Embryonic facial prominence (tissue), 1 donor: Measurements from ENCODE around the gene NAA60.
A peak's percentile ranks its signal among the peaks of the same experiment; 100 is the strongest.
"Not testable (repeated sequence)": the region's sequence is repeated elsewhere in the genome, so short reads cannot be mapped to it uniquely, and the experiment has no call there.

Source experiments
- DNase-seq: peaks from one replicate; pipeline ENCODE4 v3.0.0-alpha.2; 2016; ENCODE audit errors: extremely low spot score

Gene NAA60

DNA sequence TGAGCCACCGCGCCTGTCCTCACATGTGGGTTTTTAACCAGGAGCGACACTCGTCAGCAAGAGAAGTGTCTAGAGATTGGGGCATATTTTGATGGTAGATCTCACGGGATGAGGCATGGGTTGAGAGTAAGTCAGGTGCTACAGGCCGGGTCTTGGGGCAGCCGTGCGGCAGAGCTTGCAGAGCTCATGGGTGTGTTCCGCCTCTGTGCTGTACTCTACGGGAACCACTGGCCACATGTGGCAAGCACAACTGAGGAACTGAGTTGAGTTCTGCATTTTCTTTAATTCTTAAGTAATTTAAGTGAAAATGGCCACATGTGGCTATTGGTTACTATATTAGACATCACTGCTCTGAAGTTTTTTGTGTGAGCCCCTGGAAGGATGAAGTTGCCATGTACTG, 66.9 kb downstream of the NAA60 start:
- no peak for DNase-seq

DNA sequence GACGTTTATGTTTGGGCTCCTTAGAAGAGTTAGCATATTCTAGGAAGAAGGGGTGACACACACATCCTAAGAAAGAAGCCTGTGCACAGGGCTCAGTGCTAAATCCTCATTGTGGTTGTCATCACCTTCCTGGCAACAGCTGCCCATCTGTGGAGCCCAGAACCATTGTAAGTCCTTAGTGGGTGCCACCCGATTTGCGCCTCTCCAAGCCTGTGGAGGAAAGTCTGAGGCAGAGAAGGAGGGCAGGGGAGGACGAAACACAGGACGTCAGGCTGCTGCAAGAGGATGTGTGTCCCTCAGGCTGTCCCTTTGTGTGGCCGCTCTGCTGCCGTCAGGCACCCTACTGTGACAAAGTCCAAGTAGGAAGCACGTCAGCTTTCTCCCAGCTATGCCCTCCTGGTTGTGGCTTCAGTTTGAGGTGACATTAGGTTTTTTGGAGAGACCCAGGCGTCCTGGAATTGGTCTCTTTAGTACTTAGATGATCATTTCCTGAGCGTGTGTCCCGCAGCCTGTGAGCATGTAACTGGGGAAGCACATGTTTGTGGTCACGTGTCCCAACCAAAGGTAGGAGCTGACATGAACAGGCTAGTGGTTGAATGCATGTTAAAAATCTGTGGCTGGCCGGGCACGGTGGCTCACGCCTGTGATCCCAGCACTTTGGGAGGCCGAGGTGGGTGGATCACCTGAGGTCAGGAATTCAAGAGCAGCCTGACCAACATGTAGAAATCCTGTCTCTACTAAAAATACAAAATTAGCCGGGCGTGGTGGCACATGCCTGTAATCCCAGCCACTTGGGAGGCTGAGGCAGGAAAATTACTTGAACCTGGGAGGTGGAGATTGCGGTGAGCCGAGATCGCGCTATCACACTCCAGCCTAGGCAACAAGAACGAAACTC, 68.1 kb downstream of the NAA60 start:
- no peak for DNase-seq

DNA sequence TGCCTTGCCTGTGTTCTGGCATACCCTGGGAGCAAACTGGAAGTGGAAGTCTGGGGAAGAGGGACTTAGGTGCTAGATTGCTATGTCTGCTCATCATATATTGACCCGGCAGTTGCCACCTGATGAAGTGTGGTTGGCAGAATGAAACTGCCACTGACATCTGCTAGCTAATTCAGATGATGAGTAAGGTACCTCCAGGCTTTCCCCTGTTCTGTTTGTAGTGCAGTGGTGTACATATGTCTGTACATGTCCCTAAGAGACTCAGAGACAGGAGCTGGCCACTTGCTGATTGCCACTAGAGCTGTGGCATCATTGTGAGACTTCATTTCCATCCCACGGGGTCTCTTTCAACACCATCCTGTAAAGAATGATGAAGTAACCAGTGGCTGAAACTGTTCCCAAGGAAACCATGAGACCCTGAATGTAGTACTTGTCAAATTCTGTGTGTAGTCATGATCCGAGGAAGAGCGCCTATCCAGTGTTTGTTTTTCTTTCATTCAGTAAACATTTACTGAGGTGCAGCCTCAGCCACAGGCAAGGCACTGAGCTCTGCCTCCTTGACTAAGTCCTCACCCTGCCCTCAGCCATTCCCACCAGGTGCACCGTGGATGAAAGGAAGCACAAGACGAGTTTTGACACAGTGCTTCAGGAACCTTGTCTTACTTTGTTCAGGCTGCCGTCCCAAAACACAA, 70.6 kb downstream of the NAA60 start:
- DNase-seq = no peak

DNA sequence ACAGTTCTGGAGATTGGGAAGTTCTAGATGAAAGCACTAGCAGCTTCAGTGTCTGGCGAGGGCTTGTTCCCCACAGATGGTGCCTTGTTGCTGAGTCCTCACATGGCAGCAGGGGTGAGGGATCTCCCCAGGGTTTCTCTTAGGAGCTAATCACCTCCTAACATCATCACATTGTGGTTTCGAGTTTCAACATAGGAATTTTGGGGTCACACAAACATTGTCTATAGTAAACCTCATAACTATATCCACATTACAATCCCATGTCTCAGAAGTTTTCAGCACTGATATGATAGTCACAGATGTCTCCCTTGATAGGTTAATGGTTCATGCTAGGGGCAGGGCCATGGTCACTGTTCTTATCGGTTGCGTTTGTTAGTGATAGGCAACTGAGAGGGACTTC, 71.1 kb downstream of the NAA60 start:
- DNase-seq = no peak

DNA sequence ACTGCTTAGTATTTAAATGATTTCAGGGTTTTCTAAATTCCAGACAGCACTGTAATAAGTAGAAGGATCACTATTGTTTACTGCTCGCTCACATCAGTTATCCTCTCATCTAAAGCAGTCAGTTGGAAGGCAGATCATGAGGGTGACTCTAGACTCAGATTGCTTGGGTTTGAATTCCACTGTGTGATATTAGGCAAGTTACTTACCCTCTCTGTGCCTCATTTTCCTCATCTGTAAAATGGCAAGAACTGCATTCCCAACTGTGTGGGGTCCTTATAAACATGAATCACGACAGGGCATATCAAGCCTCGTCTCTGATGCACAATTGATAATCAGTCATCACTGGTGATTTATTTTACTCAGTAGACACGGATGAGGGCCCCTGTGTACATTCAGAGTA, 72.4 kb downstream of the NAA60 start:
- no peak for DNase-seq

DNA sequence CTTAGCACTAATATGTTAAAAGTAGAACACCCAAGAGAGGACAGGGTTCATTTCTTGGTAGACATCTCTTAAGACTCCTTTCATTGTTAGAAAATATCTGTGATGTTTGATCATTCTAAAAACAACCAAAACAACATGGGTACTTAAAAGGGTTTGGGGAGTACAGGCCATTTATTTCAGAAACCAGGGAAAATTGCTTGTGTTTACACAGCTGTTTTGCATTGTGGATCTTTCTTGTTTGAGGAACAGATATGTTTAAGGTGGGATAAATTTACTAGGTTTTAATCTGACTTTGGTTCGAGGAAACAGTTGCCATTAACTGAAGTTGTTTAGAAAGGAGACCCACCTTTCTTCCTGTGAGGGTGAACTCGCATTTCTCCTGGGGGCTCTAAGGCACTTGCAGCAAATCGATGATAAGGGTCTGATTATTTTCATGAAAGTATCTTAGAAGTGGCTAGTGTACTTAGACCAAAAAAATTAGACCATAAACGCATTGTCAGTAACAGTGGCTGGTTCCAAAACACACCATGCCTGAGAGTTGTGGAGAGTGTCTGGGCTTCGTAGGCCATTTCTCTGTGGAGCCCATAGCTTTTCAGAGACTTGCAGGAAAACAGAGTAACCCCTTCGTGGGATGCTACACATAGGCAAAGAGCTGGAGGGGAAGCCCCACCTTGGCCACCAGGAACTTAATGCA, 75.0 kb downstream of the NAA60 start:
- no peak for DNase-seq

DNA sequence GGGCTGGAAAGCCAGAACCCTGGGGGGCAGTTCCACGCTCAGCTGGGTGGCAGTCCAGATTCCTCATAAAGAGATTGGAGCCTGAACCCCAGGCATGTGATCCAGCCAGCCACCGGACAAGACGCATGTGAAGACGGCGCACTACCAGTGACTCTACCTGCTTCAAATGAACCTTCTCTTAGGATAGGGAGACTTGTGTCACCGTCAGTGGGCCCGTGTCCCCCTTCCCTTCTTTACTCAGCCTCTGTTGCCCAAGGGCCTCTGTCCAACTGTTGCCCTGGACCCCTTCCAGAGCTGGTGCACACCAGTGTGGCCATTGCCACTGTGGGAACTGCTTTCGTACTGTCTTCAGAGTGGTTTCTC, 75.5 kb downstream of the NAA60 start:
- no peak for DNase-seq

DNA sequence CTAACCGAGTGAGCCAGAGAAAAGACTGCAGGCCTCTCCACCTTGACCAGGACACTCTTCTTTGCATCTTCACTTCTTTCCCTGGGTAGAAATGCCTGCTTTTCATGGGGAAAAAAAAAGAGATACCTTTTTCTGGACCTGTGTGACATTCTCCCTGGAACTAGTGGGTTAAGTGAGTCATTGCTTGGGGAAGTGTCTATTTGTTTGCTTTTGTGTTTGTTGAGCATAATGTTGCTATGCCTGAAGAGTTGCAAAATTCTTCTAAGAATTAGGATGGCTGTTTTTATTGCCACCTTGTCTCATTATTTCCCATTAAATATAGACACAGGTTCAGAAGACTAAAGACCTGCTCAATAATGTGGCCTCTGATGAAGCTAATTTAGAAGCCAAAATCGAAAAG, 76.1 kb downstream of the NAA60 start:
- no peak for DNase-seq

DNA sequence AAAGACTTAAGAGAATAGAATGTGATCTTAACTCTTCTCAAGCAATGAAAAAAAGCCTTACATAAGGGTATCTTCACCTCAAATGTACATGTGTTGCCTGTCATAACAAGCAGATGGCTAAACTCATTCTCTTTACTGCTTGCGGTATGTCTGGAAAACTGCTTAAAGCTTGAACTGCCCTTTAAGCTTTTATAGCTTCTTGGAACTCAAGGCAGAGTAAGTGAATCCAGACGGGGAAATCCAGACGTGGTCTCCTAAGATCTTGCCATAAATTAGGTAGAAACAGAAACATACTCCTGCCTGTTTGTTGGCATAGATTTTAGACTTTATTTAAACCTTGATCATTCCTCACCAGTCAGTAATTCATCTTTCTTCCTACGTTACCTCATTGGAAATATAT, 76.9 kb downstream of the NAA60 start:
- peak; percentile 92 for DNase-seq

DNA sequence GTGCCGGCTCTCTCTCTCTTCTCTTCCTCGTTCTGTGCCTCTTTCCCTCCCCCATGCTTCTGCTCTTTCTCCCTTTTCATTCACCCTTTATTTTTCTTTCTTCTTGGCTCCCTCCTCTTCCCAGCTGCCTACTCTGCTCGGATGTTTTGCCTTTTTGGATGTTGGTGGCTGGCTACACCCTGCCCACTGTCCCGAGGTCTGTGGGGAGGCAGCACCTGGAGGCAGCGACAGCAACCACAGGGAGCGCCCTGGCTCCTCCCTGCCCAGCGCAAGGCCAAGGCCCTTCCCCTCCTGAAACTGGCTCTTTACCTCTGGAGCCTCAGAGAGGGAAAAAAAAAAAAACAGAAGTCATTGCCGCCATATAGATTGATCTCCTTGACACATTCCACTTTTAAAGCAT, 77.4 kb downstream of the NAA60 start:
- no peak for DNase-seq

DNA sequence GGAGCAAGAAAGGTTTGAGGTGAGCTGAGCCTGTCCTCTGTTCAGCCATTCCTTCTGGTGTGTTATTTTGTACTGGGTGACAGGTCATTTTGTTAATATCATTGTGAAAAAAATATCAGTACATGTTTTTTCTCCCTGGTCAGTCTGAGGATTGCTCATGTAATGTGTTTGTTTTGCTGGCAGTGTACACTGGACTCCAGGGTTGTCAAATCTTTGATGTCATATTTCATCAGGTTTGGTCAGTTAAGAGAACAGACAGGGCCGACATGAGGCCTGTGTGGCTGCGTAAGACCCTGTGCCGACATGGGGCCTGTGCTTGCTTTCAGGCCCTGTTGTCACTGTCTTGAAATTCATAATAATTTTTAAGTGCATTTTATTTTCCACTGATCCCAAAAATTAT, 79.8 kb downstream of the NAA60 start:
- DNase-seq = no peak

DNA sequence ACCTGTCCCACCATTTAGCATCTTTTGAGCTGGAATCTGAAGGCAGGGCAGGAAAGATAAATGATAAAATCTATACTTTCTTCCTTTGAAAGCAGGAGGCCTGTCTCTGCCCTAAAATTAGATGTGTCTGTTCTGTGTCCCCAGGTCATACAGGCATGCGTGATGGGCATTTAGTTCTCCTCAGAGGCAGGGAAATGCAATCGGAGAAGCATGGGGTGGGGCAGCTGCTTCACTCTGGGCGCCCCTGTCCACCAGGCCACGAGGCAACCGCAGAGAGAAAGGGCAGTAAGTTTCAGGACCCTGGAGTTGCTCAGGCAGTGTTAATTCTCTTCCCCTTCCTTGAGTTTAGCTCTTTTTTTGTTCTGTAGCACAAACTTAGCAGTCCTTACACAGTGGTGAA, 82.5 kb downstream of the NAA60 start:
- no peak for DNase-seq

DNA sequence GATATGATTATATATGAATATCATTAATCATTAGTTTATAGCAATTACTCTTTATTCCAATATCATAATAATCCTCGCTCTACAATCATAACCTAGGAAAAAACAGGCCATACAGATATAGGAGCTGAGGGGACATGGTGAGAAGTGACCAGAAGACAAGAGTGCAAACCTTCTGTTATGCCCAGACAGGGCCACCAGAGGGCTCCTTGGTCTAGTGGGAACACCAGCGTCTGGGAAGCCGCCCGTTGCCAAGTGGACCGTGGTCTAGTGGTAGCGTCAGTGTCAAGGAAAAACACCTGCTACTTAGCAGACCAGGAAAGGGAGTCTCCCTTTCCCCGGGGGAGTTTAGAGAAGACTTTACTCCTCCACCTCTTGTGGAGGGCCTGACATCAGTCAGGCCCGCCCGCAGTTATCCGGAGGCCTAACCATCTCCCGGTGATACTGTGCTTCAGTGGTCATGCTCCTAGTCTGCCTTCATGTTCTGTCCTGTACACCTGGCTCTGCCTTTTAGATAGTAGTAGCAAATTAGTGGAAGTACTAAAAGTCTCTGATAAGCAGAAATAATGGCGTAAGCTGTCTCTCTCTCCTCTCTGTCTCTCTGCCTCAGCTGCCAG, 83.8 kb downstream of the NAA60 start:
- DNase-seq = not testable (repeated sequence)

DNA sequence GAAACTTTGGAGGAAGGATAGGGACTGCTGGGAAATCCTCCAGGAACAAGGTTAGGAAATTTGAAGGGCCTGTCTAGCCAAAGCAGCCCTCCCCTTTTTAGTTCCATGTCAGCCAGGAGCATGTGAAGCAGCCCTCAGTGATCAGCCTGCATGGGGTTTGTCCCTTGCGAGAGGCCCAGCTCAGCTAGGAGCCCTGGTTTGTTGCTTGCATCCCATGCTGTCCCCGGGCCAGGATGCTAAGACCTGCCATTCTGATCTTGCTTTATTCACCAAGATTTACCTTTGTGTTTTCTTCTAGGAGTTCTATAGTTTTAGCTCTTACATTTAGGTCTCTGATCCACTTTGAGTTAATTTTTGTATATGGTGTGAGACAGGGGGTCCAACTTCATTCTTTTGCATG, 84.9 kb downstream of the NAA60 start:
- DNase-seq = no peak

DNA sequence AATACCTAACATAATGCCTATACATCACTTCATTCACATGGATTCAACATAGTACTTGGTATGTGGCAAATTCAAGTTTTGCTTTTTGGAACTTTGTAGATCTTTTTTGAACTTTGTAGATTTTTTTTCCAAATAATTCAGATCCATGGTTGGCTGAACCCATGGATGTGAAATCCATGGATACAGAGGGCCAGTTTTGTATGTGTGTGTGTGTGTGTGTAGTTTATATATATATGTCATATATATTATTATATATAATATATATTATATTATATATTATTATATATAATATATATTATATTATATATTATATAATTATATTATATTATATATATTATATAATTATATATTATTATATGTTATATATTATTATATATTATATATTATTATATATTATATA, 85.7 kb downstream of the NAA60 start:
- DNase-seq = no peak

DNA sequence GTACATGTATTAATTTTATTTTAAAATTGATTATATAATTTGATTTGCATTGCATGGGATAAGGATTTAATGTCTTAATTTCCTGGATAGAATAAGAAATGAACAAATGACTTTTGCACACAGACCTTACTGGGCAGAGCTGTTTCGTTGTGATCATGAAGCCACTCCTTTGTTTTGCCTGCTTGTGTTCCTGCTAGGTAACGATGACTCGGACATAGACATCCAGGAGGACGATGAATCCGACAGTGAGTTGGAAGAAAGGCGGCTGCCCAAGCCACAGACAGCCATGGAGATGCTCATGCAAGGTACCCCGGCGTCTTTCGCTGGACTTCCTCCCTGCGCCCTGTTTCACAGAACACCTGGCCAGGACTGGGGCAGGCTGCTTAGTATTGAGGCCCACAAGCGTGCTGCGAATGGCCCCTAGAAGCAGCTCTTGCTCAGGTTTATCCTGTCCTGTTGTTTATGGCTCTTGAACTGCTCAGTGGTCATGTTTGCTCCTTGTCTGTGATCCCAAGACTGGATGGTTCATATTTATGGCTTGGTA, 87.0 kb downstream of the NAA60 start:
- DNase-seq = no peak

DNA sequence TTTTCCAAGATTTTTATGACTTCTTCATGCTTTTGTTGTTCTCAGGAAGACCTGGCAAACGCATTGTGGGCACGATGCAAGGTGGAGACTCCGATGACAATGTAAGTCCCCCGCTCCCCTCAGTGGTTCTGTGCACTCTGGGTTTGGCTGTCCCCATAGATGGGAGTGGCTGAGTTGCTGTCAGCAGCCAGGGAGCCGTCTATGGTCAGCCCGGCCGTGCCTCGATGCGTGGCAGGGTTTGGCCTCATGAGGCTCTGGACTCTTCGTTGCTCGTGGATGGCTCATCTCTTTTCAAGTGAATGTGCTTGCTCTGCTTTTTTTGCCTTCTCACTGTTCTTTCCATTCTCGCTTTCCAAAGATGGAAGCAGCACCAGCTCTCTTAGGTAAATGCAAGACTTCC, 89.3 kb downstream of the NAA60 start:
- no peak for DNase-seq

DNA sequence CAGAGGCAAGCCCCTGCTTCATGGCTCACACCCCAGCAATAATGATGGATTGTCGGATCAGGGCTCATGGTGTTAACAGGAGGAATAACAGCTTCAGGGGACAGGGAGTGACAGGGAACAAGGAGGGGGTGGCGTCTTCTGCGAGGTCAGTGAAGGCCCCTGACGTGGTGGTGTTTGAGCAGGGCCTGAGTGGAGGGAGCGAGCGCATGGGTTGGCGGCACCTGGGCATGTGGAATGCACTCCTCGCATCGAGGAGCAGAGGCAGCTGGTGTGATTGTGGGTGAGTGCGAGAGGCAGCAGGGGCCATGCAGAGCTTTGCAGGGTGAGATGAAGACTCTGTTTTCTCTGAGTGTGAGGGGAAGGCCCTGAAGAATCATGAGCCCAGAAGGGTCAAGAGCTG, 90.6 kb downstream of the NAA60 start:
- no peak for DNase-seq

DNA sequence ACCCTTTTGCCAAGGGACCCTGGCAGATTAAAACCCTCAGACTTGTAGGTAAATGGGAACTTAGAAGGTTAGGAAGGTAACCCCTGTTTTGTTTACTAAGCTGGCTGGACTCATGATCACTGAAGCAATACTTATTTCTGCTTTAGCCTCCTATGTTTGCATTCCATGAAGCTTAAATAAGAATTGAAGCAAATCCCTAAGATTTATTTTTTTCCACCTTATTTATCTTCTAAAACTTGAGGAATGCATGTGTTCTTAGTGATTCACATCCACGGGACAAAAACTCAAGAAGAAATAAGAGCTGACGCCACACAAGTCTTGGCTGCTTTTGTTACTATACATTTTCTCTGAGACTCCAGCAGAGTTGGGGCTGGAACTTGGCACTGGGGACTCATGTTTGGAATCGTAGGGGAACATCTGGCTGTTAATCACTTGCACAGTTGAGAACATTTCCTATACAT, 92.8 kb downstream of the NAA60 start:
- peak; percentile 68 for DNase-seq
